Ishikawa (cell line): ENCODE results near the gene ZBTB7C.

Experiments used
- CEBPB ChIP-seq: IDR thresholded peaks from 2 replicates; pipeline ENCODE4 v1.6.1; 2012
- CREB1 ChIP-seq: IDR thresholded peaks from 2 replicates; pipeline ENCODE4 v1.6.1; 2012; ENCODE audit warnings: low read depth
- EGR1 ChIP-seq: IDR thresholded peaks from 2 replicates; pipeline ENCODE4 v1.6.1; 2012
- EP300 ChIP-seq: IDR thresholded peaks from 2 replicates; pipeline ENCODE4 v1.6.1; 2012; ENCODE audit warnings: borderline replicate concordance
- FOXM1 ChIP-seq: IDR thresholded peaks from 2 replicates; pipeline ENCODE4 v1.6.1; 2012; ENCODE audit warnings: low read depth, borderline replicate concordance
- MAX ChIP-seq: IDR thresholded peaks from 2 replicates; pipeline ENCODE4 v1.6.1; 2012
- NFIC ChIP-seq: IDR thresholded peaks from 2 replicates; pipeline ENCODE4 v1.6.1; 2012
- RAD21 ChIP-seq: IDR thresholded peaks from 2 replicates; pipeline ENCODE4 v1.6.1; 2012; ENCODE audit warnings: low read depth
- REST ChIP-seq: IDR thresholded peaks from 2 replicates; pipeline ENCODE4 v1.6.1; 2012; ENCODE audit warnings: low read depth, mild to moderate bottlenecking
- TAF1 ChIP-seq: IDR thresholded peaks from 2 replicates; pipeline ENCODE4 v1.6.1; 2012; ENCODE audit warnings: low read depth, mild to moderate bottlenecking
- TCF12 ChIP-seq: IDR thresholded peaks from 2 replicates; pipeline ENCODE4 v1.6.1; 2012; ENCODE audit warnings: low read depth
- TEAD4 ChIP-seq: IDR thresholded peaks from 2 replicates; pipeline ENCODE4 v1.6.1; 2012
- USF1 ChIP-seq: IDR thresholded peaks from 2 replicates; pipeline ENCODE4 v1.6.1; 2012
- YY1 ChIP-seq: IDR thresholded peaks from 2 replicates; pipeline ENCODE4 v1.6.1; 2012; ENCODE audit warnings: low read depth
- ZBTB7A ChIP-seq: IDR thresholded peaks from 2 replicates; pipeline ENCODE4 v1.6.1; 2012; ENCODE audit warnings: low read depth

ZBTB7C gene

GRCh38 chr18:48325115-48325665, 84.0 kb downstream of the ZBTB7C start:
- TF ChIP-seq FOXM1 (no peak), RAD21 (no peak), USF1 (no peak), YY1 (no peak), NFIC (no peak), REST (no peak), MAX (no peak), TCF12 (no peak), TEAD4 (no peak), TAF1 (no peak), CREB1 (no peak), CEBPB (no peak), EGR1 (no peak), ZBTB7A (no peak), EP300 (no peak)

GRCh38 chr18:48324651-48325050, 84.5 kb downstream of the ZBTB7C start:
- TF ChIP-seq CEBPB = no peak
- TF ChIP-seq TAF1 = no peak
- TF ChIP-seq EP300 = no peak
- no peak for TF ChIP-seq FOXM1
- no peak for TF ChIP-seq RAD21
- TF ChIP-seq MAX = no peak
- TF ChIP-seq TEAD4 = no peak
- TF ChIP-seq EGR1 = no peak
- TF ChIP-seq ZBTB7A = no peak
- TF ChIP-seq YY1 = no peak
- no peak for TF ChIP-seq CREB1

- TF ChIP-seq MAX (no peak), USF1 (no peak), REST (no peak), TAF1 (no peak), EGR1 (no peak), ZBTB7A (no peak), TCF12 (no peak), EP300 (no peak), RAD21 (no peak), FOXM1 (no peak), CREB1 (no peak), YY1 (no peak), TEAD4 (no peak), CEBPB (no peak), NFIC (no peak)
These were observed 86.0 kb downstream of the ZBTB7C start for GRCh38 chr18:48323151-48323550.

- no peak for TF ChIP-seq YY1
- no peak for TF ChIP-seq FOXM1
- TF ChIP-seq EGR1 = no peak
- no peak for TF ChIP-seq CREB1
- TF ChIP-seq CEBPB = no peak
- no peak for TF ChIP-seq NFIC
- no peak for TF ChIP-seq MAX
- TF ChIP-seq TCF12 = no peak
- no peak for TF ChIP-seq REST
- TF ChIP-seq EP300 = no peak
- TF ChIP-seq RAD21 = no peak
- TF ChIP-seq TEAD4 = no peak
- no peak for TF ChIP-seq USF1
- TF ChIP-seq TAF1 = no peak
- TF ChIP-seq ZBTB7A = no peak
These were observed 87.6 kb downstream of the ZBTB7C start for GRCh38 chr18:48321536-48321935.
